IPS DF 6.9 (cell line): Measurements from ENCODE around the gene CES4A.

Experiments
- DNase-seq: peaks from one replicate; pipeline ENCODE4 v3.0.0-alpha.2; 2013; ENCODE audit warnings: low read depth, low spot score
- H3K27ac ChIP-seq: one replicate; pipeline ENCODE4 v1.5.1; 2013; ENCODE audit warnings: low read length, control low read depth
- H3K27me3 ChIP-seq: 2 replicates; pipeline ENCODE4 v1.6.1; 2013; ENCODE audit warnings: mild to moderate bottlenecking, low read length; ENCODE audit not compliant: control insufficient read depth, insufficient read depth
- H3K36me3 ChIP-seq: 2 replicates; pipeline ENCODE4 v1.6.1; 2013; ENCODE audit warnings: low read length; ENCODE audit not compliant: control insufficient read depth, insufficient read depth
- H3K4me1 ChIP-seq: 2 replicates; pipeline ENCODE4 v1.6.1; 2013; ENCODE audit warnings: low read length; ENCODE audit not compliant: control insufficient read depth, insufficient read depth
- H3K4me3 ChIP-seq: 2 replicates; pipeline ENCODE4 v1.5.1; 2013; ENCODE audit warnings: mild to moderate bottlenecking, low read length
- H3K9me3 ChIP-seq: 2 replicates; pipeline ENCODE4 v1.6.1; 2013; ENCODE audit warnings: low read length, inconsistent platforms; ENCODE audit not compliant: control insufficient read depth, insufficient read depth
- WGBS: extraction: QIAGEN DNeasy Blood & Tissue Kit; methylation state at CpG from one replicate; pipeline ENCODE4 v1.1.7; 2013; ENCODE audit warnings: mixed read lengths, missing lambda C conversion rate; ENCODE audit not compliant: insufficient read length, insufficient coverage; 5-methylcytosine and 5-hydroxymethylcytosine counted together

Gene CES4A

GRCh38 chr16:67043420-67043819 lies 55.0 kb downstream of the CES4A start:
- H3K4me3 ChIP-seq, result no peak overlapping the region
- H3K27ac ChIP-seq, result no peak overlapping the region
- no peak for DNase-seq
- H3K36me3 ChIP-seq, result no peaks in the 10 kb centered on the region
- H3K27me3 ChIP-seq, result no peaks in the 10 kb centered on the region
- whole genome bisulfite sequencing, result no CpG with 5 or more reads among the region's 1 CpG
- no peaks in the 10 kb centered on the region for H3K4me1 ChIP-seq
- no peaks in the 10 kb centered on the region for H3K9me3 ChIP-seq

GRCh38 chr16:67050796-67051195 lies 62.4 kb downstream of the CES4A start:
- Histone ChIP-seq H3K4me1 (no peaks in the 10 kb centered on the region), H3K36me3 (no peaks in the 10 kb centered on the region), H3K9me3 (no peaks in the 10 kb centered on the region), H3K4me3 (no peak overlapping the region), H3K27me3 (no peaks in the 10 kb centered on the region), H3K27ac (no peak overlapping the region)
- DNase-seq, result no peak
- no CpG with 5 or more reads among the region's 2 CpGs for WGBS

- H3K36me3 ChIP-seq, result no peaks in the 10 kb centered on the region
- WGBS, result no CpG with 5 or more reads among the region's 1 CpG
Observed at GRCh38 chr16:67052399-67052798, 64.0 kb downstream of the CES4A start.

GRCh38 chr16:67053767-67054334 lies 65.5 kb downstream of the CES4A start:
- Histone ChIP-seq H3K36me3 (no peaks in the 10 kb centered on the region), H3K4me3 (no peak overlapping the region), H3K27ac (no peak overlapping the region), H3K9me3 (no peaks in the 10 kb centered on the region), H3K4me1 (no peaks in the 10 kb centered on the region), H3K27me3 (no peaks in the 10 kb centered on the region)
- no peak for DNase-seq
- WGBS, result 100% methylated on average over 1 of the region's 4 CpGs

More at GRCh38 chr16:67052399-67052798, 64.0 kb downstream of the CES4A start:
- H3K27ac ChIP-seq, result no peak overlapping the region
- DNase-seq, result no peak
- H3K4me1 ChIP-seq, result no peaks in the 10 kb centered on the region
- H3K27me3 ChIP-seq, result no peaks in the 10 kb centered on the region
- no peaks in the 10 kb centered on the region for H3K9me3 ChIP-seq
- no peak overlapping the region for H3K4me3 ChIP-seq

GRCh38 chr16:67054901-67055300 lies 66.5 kb downstream of the CES4A start:
- Histone ChIP-seq H3K36me3 (no peaks in the 10 kb centered on the region), H3K27me3 (no peaks in the 10 kb centered on the region), H3K4me1 (no peaks in the 10 kb centered on the region), H3K4me3 (no peak overlapping the region), H3K27ac (no peak overlapping the region), H3K9me3 (no peaks in the 10 kb centered on the region)
- no CpG with 5 or more reads among the region's 2 CpGs for WGBS
- DNase-seq, result no peak

- no peak for DNase-seq
- H3K27me3 ChIP-seq, result no peaks in the 10 kb centered on the region
- no peaks in the 10 kb centered on the region for H3K4me1 ChIP-seq
- no peak overlapping the region for H3K27ac ChIP-seq
- no peak overlapping the region for H3K4me3 ChIP-seq
- WGBS, result no CpG with 5 or more reads among the region's 4 CpGs
- H3K36me3 ChIP-seq, result no peaks in the 10 kb centered on the region
- no peaks in the 10 kb centered on the region for H3K9me3 ChIP-seq
Observed at GRCh38 chr16:67055712-67056487, 67.5 kb downstream of the CES4A start.
